Measurements from ENCODE around the gene ZDHHC14.

The ZDHHC14 gene

DNA sequence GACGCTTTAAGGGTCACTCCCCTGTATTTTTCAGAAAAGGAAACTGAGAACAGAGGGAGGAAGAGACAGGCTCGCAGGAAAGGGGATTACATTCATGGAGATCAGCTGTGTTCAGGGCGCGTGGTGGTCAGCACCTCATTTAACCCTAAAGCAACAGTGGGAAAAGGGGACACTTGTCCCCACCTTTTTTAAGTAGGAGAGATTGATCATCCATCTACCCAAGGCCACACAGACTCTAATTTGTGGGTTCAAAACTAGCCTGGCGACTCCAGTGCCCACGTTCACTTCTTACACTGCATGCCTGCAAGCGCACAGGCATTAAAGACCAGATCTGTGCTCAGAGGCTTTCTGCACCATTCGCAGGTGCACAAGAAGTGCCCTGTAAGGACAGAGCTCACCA lies 274.1 kb downstream of the ZDHHC14 start:
- DNase-seq: no peak

DNA sequence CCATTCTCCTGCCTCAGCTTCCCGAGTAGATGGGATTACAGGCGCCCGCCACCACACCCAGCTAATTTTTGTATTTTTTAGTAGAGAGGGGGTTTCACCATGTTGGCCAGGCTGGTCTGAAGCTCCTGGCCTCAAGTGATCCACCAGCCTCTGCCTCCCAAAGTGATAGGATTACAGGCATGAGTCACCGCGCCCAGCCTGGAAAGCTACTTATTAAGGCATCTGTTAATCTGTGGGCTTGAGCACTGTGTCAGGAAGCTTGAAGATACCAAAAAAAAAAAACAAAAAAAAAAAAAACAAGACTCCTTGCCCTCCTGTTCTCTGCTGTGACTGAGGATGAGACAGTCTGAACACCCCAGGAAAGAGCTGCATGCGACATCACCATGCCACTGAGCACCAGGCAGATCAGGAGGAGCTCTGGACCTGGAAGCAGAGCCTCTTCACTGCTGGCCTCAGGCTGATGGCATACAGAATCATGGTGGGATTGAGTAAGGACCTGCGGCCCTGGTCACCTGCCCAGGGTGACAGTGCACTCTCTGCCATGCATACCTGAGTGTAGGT lies 275.5 kb downstream of the ZDHHC14 start:
- DNase-seq: no peak

DNA sequence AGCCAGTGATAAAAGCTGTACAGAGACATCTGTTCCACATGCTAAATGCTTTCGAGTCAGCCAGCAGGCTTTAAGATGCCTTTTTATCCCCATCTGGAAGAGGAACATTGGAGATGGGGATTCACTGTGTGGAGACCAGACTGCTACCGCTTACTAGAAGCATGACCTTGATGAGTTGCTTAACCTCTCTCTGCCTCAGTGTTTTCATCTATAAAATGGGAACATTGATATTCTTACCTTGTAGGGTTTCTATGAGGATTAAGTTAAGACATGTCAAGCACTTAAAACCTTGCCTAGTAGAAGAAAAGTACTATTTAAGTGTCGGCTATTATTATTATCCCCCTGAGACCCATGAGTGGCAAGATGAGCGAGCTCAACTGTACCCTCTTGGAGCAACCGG lies 276.8 kb downstream of the ZDHHC14 start:
- DNase-seq: no peak

DNA sequence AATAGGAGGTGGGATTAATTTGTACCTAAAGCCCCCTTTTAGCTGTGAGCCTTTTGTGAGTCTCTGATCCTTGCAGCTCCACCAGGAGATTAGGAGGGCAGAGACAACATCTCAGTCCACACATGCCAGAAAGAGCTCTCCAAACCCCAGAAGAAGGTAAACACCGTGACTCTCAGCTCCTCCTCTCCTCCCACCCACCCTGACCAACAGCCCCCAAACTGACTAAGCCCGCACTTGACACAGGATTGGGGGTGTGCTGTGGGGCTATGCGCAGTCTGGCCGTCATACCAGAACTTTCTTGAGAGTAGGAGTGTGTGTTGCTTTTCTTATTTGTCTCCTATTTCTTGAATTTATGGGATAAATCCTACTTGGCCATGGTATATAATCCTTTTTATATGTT lies 277.3 kb downstream of the ZDHHC14 start:
- DNase-seq: no peak

DNA sequence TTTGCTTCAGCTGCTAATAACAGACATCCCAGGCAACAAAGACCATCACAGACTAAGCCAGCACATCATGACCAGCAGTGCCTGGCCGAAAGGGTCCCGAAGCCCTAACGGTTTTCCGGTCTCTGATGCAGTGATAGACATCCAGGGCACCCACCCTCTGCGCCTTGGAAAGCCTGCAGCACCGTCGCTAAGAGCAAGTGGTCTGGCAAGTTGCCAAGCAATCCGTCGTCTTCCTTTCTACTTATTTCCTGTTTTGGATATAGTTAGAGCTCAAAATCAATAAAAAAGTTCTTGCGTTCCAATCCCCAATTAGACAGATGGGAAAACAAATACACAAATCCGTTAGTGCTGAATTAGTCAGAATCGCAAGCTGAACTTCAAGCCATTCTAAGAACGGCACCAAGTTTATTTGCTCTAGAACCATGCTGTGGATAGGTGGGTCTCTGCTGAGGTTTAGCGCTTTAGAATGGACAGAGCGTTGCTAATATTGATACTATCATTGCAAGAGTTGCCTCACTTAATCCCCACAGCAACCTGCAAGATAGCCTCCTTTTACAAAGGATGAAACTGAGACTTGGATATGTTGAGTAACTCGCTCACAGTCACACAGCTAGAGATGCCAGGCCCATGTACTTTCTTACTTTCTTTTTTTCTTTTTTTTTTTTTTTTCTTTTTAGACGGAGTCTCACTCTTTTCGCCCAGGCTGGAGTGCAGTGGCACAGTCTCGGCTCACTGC lies 278.7 kb downstream of the ZDHHC14 start:
- peak; percentile 33 for DNase-seq

DNA sequence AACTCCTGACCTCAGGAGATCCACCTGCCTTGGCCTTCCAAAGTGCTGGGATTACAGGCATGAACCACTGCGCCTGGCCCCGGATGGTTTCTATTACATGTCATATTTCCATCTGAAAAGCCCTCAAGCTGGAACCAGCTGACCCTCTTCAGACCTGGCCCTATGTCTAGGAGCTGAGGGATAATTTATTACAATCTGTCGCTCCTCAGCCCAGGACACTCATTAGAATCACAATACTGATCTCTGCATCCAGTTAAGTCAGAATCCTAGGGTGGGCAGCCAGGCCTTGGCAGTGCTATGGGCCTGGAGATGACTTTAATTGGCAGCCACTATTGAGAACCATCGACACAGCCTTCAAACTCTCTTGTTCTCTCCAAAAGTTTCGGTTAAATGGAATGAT lies 279.4 kb downstream of the ZDHHC14 start:
- no peak for DNase-seq

DNA sequence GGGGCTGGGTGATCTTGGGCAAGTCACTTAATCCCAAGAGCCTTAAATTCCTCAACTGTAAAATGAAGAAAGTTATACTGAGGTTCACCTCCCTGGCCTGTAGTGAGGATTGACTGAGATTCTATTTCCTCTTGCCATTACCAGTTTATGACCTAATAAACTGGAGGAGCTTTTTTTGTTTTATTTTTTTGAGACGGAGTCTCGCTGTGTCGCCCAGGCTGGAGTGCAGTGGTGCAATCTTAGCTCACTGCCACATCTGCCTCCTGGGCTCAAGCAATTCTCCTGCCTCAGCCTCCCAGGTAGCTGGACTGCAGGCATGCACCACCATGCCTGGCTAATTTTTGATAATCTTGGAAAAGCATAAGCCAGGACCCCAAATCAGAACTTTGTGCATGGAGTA lies 280.7 kb downstream of the ZDHHC14 start:
- DNase-seq: no peak

DNA sequence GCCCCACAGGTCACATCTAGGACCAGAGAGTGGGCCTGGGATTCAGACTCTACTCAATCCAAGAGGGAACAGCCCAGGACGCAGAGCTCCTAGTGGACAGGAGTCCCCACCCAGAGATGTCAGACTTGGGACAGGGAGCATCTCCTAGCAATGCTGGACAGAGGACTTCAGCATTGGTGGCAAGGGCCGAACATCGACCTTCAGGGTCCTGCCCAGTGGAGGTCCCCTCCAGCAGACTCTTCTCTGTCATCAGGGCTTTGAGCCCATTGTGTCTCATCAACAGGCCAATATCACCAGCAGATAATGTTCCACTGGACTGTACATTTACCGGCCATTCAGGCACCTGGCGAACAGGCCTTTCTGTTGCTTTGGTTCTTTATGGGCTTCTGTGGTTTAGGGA lies 282.3 kb downstream of the ZDHHC14 start:
- no peak for DNase-seq

DNA sequence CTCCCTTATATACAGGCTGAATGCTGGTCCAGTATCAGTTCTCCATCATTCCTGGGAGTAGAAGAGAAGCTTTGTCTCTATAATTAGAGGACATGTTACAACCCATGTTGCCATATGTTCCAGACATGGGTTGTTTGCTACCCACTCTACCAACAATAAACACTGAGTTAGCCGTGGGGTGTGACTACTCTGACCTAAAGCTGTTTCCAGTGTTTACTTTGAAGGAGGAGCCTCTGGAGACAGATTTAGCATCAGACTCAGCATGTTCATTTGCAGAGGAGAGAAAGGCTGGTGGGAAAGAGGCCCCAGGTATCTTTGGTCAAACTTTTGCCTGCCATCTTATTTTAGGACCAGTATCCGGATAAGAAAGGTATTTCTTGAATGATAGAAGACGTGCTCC lies 284.2 kb downstream of the ZDHHC14 start:
- DNase-seq: peak; percentile 6

DNA sequence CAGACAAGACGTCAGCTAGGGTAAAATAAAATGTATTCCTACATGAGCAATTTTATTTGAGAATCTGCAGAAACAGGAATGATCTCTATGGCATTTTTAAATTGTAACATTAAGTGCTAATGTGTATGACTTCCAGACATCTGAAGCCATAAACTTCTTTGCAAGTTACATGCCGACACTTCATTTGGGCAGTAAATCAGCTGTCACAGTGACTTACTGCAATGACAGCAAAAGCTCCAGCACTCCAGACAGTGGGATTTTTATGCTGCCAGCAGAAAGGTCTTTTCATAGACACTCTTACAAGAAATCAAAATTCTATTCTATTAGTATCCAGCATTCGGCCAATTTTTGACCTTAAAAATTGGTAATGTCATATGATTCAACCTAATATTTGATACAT lies 285.7 kb downstream of the ZDHHC14 start:
- DNase-seq: no peak

DNA sequence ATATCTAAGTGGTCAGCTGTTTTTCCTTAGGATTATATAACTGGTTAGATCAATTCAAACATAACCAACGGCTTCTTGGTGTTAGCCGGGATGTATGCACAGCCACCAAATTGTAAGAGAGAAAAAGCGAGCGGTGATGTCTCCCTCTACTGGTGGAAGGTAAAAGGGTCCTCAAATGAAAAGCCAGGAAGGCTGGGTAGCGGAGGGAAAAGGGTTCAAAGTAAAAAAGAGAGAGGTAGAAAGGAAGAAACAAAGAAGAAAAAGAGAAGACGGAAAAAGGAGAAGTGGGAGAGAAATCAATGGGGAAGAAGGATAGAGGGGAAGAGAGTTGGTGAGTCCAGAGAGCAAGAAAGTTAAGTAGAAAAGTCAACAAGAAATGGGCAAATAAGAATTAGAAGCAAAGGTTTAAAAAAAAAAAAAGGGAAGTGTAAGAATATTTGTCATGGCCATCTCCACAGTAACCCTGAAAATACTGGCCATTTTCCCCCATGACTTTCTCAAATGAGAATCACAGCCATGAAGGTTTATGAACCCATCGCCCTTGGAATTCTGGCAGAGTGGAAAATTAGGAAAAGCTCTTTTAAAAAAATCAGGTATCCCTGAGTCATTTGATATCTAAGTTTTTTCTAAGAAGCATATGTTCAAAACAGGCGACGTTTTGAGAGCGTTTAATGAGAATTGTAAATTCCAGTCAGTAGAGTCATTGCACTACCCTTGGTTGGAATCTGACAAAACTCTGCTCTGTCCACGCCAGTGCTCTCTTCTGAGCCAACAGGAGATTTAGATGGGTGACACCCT lies 286.4 kb downstream of the ZDHHC14 start:
- peak; percentile 42 for DNase-seq

DNA sequence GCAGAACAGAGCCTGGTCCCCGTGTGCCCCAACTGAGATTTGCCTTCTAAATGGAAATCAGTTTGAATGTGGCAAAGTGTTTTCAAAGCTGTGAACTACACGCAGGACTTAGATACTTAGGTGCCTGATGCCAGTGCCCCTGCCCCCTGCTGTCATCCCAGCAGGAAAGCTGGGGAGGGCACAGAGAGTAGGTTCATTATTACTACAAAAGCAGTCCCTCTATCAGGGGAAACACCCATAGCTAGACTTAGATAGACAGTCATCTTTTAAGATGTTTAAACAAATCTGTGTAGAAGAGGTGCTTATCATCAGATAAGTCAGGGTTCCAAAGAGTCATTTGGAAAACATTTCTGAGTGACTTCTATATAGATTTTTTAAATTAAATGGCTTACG lies 287.0 kb downstream of the ZDHHC14 start:
- no peak for DNase-seq

DNA sequence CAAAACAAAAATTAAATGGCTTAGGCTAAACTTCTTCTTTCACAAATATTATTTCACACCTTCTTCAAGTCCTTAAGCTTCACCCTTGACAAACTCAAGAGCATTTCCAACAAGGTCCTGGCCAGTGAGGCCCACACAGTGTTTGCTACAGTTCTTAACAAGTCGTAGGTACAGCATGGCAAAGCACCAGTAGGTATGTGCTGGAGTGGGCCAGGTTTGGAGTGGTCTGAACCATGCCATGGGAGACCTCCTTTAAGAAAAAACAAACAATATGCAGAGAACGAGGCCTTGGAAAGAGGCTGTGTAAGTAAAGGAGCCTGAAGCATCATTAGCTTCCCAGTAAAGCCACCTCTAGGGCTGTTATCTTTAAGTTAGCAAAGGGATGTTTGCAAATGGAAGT lies 287.7 kb downstream of the ZDHHC14 start:
- DNase-seq: no peak

DNA sequence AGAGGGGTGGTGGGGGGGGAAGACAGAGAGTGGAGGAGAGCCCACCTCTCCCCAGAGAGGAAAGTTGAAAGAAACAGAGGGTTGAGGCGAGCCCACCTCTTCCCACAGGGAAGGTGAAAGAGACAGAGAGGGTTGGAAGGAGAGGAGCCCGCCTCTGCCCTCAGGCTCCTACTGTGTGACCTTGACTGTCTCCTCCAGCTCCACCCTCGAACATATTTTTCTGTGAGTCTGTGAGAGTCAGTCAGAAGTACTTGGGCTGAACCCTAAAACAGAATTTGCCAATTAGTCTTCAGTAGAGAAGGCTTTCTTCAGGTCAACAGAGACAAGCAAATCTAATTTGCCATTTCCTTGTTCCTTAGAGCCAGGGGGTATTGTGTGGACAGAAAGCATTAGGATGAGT lies 288.3 kb downstream of the ZDHHC14 start:
- no peak for DNase-seq

DNA sequence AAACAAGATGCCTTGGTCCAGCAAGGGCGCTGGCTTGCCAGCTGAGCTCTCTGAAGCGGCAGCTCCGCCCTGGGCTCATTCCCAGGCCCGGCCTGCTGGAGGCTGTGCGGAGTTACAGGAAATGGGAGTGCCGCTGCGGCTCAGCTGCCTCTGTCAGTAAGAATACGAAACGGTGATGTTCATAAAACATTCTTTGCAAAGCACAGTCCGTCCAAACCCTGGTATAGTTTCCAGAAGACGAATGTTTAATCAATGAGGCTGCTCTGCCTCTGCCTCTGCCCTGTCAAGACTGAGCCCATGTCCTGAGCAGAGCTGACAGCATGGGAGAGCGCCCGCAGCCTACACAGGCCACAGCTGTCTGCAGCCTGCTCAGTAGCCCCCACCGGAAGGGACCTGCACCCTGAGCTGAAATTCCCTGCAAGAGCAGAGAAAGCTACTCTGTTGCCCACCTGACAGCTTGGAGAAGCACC lies 288.8 kb downstream of the ZDHHC14 start:
- peak; percentile 53 for DNase-seq

DNA sequence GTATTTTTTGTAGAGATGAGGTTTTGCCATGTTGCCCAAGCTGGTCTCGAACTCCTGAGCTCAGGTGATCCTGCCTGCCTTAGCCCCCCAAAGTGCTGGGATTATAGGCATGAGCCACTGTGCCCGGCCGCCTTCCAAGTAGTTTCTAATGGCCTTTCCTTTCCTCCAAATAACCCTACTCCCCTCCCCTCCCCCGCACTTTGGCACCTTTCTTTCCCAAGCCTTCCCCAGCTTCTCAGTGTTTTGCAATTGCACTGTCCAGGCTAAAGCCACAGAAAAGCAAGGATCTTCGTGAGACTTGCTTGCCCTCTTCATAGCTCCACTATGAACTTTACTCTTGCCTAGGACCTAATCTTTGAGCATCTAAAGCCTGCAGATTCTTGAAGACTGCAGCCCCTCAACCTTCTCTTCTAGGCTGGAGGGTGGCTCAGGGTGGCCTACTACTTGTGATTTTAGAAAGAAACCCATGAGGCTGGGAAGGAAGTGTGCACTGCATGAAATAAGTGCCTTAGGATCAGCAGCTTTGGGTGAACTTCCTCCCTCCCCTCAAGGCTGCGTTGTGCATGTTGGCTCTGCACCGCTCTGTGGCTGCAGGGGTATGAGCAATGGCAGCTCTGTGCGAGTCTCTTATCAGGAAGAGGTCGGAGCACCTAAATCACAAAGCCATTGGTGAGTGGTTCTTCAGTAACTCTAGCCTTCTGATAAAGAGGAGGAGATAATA lies 289.6 kb downstream of the ZDHHC14 start:
- DNase-seq: no peak

DNA sequence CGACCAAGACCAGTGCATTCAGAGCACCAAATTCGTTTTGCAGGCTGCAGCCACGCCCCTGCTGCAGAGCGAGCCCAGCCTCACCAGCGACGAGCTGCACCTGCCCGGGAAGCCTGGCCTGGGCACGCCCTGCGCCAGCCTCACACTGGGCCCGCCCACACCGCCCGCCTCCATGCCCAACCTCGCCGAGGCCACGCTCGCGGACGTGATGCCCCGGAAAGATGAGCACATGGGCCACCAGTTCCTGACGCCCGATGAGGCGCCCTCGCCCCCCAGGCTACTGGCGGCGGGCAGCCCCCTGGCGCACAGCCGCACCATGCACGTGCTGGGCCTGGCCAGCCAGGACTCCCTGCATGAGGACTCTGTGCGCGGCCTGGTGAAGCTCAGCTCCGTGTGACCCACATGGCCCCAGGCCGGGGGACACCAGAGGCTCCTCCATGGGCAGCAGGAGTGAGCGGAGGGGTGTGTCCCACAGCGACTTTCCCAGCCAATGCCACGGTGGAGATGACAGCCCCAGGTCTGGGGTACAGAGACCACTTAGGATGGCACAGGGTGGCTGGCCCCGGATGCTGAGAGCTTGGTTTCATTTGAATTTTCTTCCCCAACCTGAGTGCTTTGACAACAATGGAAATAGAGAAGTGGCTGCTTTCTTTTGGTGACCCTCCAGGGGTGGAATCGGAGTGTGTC lies 291.9 kb downstream of the ZDHHC14 start:
- no peak for DNase-seq

DNA sequence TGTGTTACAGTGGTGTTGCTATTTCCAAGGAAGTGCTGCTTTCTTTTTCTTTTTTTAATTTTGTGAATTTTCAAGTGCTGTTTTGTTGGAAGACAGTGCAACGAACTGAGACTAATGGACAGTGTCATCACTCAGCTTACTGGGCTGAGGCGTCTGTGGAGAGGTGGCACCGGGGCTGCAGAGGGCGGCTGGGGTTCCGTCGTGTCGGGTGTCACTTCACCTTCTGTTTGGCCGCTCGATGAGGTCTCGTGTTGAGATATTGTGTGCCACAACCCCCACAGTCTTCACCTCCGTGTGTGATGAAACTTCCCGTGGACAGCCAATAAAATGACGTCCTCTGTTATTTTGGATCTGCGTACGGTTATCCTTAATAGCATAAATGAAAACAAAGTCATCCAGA lies 292.6 kb downstream of the ZDHHC14 start:
- no peak for DNase-seq

DNA sequence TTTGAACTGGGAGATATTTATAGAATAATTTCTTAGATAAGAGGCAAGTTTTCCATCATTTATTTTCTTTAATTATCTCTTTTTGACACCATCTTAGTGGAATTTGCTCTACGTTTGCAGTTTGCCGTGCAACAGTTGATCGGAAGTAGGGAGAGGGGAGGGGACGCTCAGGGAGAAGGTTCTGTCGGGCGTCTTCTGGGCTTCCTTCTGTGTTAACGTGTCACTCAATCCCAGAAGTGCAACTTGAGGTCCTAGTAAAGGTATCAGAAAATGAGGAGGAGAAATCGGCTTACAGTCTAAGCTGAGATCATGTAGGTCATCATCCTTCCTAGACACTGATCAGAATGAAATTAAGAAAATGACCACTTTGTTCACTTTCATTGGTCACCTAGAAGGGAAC lies 293.1 kb downstream of the ZDHHC14 start:
- DNase-seq: no peak

DNA sequence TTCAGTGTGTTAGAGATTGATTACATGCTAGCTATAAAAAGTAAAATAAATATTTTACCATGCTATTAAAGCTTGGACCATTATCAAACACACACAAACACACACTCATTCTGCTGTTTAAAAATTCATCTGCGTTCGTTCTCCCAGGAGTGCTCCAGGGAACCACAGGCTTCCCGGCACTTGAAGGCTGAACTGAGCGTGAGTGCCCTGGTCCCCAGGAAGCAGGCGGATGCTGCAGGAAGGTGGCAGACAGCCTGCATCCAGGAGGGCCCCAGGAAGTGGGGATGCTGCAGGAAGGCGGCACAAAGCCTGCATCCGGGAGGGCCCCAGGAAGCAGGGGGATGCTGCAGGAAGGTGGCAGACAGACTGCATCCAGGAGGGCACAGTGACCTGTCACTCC lies 294.8 kb downstream of the ZDHHC14 start:
- DNase-seq: no peak

DNA sequence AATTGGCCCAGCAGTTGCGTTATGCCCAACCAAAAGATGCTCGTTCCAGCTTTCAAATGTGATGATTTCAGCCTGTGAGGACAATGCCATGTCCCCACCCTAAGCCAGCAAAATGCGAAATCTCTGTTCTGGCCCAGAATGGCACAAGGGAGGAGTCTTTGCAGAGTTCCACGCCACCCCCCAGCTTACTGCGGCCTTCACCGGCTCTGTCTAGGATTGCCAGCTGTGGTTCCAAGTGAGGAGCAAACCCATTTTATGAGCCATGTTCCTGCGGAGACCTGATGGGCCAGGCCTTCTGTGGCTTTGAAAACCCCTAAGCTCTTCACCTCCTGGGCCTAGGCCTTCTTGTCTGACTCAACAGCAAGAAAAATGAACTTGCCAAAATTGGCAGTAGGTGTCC lies 295.3 kb downstream of the ZDHHC14 start:
- DNase-seq: no peak

DNA sequence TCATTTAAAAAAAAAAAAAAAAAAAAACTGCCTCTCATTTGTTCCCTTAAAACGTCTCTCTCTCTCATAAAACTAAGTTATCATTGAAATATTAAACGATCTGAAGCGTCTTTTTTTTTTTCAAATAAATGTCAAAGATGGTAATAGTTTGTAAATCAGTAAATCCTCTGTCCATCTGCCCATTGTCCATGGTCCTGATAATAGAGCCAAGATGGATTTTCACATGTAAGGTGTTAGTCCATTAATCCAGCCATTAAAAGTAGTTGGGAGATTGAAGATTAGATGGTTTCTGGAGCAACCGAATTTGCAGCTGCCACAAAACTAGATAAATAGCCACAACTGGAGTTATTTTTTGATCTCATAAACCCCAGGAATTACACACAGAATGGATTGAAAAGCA lies 296.2 kb downstream of the ZDHHC14 start:
- no peak for DNase-seq
